HG03457 (cell line): Measurements from ENCODE around the gene USP34.
"Not testable (repeated sequence)": the region's sequence is repeated elsewhere in the genome, so short reads cannot be mapped to it uniquely, and the experiment has no call there.

Experiments
- ATAC-seq: cut with Tn5 transposase; IDR thresholded peaks from one replicate; pipeline ENCODE4 v1.9.1; 2021; ENCODE audit warnings: moderate number of reproducible peaks; ENCODE audit not compliant: unreplicated experiment

Gene USP34

DNA sequence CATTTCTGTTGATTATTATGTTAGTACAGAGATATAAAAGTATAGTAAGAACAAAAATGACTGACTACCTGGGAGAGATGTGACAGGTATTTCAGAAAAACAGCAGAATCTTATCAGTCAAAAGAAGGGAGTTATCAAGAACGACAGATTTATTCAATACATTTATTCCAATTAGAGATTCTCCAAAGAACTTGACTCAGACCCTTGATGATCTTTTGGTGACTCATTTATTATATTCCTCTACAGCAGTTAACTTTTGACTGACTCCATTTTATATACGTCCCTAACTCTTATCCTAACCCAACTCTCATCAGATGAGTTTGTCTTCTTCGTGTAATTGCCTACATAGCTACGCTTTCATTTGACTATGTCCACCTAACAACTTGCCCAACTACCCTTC, 217.8 kb downstream of the USP34 start:
- no peak for ATAC-seq

DNA sequence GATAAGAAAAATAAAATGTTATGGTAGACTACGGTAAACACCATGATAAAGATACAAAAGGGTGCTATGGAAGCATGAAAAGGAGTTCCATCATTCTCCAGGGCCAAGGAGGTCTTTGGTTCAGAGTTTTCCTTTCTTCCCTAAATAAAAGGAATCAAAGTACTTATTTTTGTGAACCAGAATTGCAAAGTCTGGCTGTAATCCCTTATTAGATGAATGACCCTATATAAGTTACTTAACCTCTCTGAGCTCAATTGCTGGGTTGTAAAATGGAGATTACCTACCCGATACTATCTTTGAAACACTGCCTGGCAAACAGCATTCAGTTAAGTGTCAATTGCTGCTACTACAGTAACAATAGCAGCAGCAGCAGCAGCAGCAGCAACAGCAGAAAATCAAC, 218.9 kb downstream of the USP34 start:
- no peak for ATAC-seq

DNA sequence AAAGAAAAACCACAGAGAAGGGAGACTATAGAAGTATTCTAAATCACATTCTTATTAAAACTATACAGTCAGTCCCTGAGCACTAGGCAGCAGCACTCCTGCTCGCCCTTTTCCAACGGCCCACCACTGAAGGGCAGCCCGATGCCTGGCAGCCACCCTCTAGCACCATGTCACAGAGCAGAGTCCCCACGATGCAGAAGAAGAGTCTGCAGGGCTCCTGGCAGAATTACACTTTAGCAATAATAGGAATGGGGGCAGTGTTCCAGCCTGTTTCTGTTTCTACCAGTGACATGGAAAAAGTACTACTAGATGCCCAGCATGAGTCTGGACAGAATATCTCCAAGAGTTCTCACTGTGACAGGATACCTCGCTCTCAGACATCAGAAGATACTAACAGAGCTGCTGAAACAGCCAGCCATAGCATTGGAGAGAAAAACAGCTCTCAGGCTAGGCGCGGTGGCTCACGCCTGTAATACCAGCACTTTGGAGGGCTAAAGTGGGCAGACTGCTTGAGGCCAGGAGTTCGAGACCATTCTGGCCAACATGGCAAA, 221.3 kb downstream of the USP34 start:
- no peak for ATAC-seq

- no peak for ATAC-seq
Measured at GRCh38 chr2:61247204-61247812, 223.6 kb downstream of the USP34 start.

DNA sequence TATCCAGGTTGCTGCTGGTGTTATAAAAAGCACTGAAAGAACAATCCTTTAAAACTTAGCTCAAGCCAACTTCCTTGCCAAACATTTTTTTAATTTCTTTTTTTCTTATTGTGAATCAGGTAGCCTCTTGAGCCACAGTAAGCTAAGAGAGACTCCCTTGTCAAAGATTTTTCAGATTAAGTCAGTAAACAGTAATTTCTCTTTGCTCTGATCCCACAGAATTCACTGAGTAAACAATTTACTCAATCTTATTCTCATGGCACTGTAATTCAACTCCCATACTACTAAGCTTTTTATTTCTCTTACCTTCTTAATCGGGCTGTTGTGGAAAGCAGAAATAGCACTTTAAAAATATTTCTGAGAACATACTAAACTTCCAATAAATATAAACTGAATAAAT, 226.2 kb downstream of the USP34 start:
- no peak for ATAC-seq

DNA sequence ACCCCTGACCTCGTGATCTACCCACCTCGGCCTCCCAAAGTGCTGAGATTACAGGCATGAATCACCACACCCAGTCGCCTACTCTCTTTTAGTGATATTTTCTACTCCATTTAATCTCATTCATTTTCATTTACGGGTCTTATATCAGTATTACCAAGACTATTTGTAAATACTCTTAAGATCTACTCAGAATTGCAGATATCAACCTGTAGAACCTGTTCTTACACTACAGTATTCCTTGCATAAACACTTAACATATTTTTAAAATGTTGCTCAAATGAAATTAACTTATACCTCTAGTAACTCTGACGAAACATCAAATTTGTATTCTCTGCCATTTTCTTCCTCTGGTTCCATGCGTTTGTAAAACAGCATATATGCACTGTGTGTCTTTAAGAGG, 229.6 kb downstream of the USP34 start:
- no peak for ATAC-seq

DNA sequence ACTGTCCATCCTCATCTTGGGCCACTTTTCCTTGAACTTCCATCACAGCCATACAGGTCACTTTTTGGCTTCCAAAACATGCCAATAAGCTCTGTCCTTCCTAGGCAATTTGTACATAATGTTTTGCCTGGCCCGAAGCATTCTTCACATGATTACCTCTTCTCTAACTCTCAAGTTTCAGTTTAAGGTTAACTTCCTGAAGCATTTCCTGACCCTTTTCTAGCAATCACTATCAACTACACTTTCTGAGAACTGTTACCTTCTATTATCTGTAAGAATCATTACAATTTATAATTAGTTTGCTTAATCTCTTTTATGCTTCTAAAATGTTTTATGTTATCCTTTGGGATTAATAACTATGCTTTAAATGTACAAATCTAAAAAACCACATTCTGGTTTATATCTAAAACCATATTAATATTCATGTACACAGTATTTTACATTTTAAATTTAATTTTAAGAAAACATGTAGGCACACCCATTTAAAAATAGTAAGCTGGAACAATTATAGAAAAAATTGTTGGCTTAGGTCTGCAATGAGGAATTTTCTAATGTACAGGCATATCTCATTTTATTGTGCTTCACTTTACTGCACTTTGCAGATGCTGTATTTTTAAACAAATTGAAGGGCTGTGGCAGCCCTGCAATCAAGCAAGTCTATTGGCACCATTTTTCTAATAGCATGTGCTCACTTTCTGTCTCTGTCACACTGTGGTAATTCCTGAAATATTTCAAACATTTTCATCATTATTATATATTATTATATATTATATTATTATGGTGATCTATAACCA, 232.5 kb downstream of the USP34 start:
- ATAC-seq: no peak

DNA sequence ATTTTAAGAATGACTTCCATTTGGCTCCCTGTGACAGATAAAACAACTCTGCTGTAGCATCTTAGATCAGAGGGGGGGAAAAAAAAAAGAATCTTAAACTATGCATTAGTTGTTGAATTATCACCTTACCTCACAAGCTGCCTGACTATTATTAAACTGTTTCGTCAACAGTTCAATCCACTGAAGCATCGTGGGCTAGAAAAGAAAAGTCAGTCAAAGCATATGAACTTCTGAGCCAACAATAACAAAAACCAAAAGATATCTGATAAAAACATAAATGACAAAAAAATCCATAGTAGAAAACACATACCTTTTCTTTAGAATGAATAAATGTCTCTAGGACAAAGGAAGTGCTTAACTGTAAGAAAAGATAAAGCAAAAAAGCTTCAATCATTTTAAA, 235.2 kb downstream of the USP34 start:
- ATAC-seq: no peak

- no peak for ATAC-seq
Measured at GRCh38 chr2:61233581-61233980, 237.3 kb downstream of the USP34 start.

GRCh38 chr2:61229936-61230335, 241.0 kb downstream of the USP34 start:
- no peak for ATAC-seq

DNA sequence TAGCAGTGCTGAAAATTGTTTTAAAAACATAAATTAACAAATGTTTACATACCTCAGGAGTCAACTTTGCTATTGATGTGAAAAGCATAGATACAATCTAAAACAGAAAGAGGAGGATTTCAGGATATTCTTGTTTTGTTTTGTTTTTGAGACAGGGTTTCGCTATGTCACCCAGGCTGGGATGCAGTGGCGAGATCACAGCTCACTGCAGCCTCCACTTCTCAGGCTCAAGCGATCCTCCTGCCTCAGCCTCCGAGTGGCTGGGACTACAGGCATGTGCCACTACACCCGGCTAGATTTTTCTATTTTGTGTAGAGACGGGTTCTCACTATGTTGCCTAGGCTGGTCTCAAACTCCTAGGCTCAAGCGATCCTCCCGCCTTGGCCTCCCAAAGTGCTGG, 248.3 kb downstream of the USP34 start:
- no peak for ATAC-seq

GRCh38 chr2:61221819-61222218, 249.1 kb downstream of the USP34 start:
- ATAC-seq: no peak

GRCh38 chr2:61220768-61221167, 250.1 kb downstream of the USP34 start:
- no peak for ATAC-seq

DNA sequence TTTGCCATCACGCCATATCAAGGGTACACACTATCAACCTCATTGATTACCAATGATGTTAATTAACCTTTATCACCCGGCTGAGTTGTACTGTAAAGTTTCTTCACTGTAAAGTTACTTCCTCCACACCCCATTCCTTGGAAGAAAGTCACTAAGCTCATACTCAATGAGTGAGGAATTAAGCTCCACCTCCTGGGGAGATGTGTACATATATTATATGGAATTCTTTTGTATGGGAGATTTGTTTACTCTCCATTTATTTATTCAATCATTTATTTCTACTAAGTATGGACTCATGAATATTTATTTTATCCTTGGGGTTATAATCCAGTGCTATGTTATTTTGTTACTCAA, 252.1 kb downstream of the USP34 start:
- ATAC-seq: no peak

DNA sequence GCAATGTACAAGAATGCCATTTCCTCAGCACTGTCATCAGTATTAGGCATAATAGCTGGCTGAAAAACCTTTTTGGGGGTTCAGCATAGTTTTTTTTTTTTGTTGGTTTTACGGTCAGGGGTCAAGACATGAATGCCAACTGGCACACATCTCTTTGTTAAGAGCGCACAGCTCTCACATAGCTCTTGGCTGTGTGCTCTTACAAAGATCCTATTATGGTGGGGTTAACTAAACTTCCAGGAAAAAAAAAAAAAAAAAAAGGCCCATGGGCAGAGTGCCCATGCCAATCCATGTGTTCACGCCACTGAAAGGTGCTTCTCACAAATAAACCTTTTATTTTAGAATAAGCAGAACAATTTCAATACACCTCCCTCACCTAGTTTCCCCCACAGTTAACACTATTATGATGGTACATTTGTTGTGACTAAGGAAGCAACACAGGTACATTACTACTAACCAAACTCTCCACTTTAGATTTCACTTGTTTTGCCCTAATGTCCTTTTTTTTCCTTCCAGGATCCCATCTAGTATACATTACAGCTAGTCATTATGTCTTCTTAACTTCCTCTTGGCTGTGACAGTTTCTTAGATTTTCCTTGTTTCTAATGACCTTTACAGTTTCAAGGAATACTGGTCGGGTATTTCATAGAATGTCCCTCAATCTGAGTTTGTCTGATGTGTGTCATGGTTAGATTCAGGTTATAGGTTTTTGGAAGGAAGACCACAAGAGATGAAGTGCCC, 252.6 kb downstream of the USP34 start:
- no peak for ATAC-seq

DNA sequence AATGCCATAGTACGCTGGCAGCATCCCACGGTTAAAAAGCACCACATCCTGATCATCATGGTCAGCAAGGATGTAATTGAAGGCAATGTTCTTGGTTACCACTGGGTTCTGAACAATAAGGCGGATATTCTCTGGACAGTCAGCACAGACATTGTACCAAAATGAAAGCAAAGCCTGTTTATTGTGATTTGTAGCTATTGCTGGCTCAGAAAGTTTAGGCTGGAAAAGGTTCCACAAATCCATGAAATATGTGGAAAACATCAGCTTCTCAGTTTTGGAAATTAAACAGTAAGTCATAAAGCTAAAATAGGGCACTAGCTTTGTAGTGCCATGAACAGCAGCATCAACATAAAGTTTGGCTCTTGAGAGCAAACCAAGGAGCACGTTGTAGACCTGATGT, 256.7 kb downstream of the USP34 start:
- ATAC-seq: no peak

- no peak for ATAC-seq
Measured at GRCh38 chr2:61210332-61210981, 260.4 kb downstream of the USP34 start.

- ATAC-seq: no peak
Measured at GRCh38 chr2:61205132-61205531, 265.8 kb downstream of the USP34 start.

GRCh38 chr2:61196671-61197070, 274.2 kb downstream of the USP34 start:
- no peak for ATAC-seq

DNA sequence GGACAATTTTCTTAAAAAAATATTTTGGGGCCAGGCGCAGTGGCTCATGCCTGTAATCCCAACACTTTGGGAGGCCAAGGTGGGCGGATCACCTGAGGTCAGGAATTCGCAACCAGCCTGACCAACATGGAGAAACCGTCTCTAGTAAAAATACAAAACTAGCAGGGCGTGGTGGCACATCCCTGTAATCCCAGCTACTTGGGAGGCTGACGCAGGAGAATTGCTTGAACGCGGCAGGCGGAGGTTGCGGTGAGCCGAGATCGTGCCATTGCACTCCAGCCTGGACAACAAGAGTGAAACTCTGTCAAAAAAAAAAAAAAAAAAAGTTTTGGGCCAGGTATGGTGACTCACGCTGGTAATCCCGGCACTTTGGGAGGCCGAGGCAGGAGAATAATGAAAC, 276.2 kb downstream of the USP34 start:
- not testable (repeated sequence) for ATAC-seq
